PC-3 (cell line): Measurements from ENCODE around the gene ADAD2.

ENCODE experiments used
- CTCF ChIP-seq: fragments of 300-600 bp; sonication (generic); conservative IDR thresholded peaks from 2 replicates; pipeline ENCODE4 v1.5.1; 2017; ENCODE audit warnings: antibody characterized with exemption, low read depth, mild to moderate bottlenecking, low read length
- EZH2 ChIP-seq: fragments of 300-600 bp; sonication (generic); IDR thresholded peaks from one replicate; pipeline ENCODE4 v1.6.1; 2017; ENCODE audit warnings: antibody characterized with exemption, mild to moderate bottlenecking, low read length; ENCODE audit not compliant: unreplicated experiment
- EZH2phosphoT487 ChIP-seq: fragments of 300-600 bp; sonication (generic); IDR thresholded peaks from 2 replicates; pipeline ENCODE4 v1.6.1; 2018; ENCODE audit warnings: mild to moderate bottlenecking, antibody characterized with exemption, low read length, borderline replicate concordance

GRCh38 chr16:84226026-84226425 is 35.1 kb downstream of the ADAD2 start:
- no peak for TF ChIP-seq CTCF
- no peak for TF ChIP-seq EZH2phosphoT487
- TF ChIP-seq EZH2 = no peak
